Ramos (cell line): Measurements from ENCODE around the gene TTLL8.
"Not testable (repeated sequence)": the region's sequence is repeated elsewhere in the genome, so short reads cannot be mapped to it uniquely, and the experiment has no call there.

Experiments
- in situ Hi-C: fragments of 300-500 bp; cut with MboI; formaldehyde crosslinking; loops from one replicate; pipeline ENCODE4 v1.14.3; 2022; ENCODE audit warnings: low sequenced_read_pairs; ENCODE audit not compliant: unreplicated experiment

TTLL8 gene

GRCh38 chr22:50058061-50058905 is at the start of gene TTLL8:
Gene TTLL8 (minus strand): TSS chr22:50058298.
- in situ Hi-C loops: no loop called here

GRCh38 chr22:50107529-50107928 is 49.4 kb upstream of the TTLL8 start:
- in situ Hi-C loops: no loop called here

GRCh38 chr22:50105208-50106100 is 47.4 kb upstream of the TTLL8 start:
- in situ Hi-C loops: no loop called here

GRCh38 chr22:50104141-50104544 is 46.0 kb upstream of the TTLL8 start:
- in situ Hi-C loops: no loop called here

GRCh38 chr22:50102946-50103345 is 44.8 kb upstream of the TTLL8 start:
- in situ Hi-C loops: no loop called here

GRCh38 chr22:50101870-50102565 is 43.9 kb upstream of the TTLL8 start:
- in situ Hi-C loops: no loop called here

- in situ Hi-C loops: no loop called here
Observed at GRCh38 chr22:50098052-50098451, 40.0 kb upstream of the TTLL8 start.

GRCh38 chr22:50092342-50092741 is 34.2 kb upstream of the TTLL8 start:
- in situ Hi-C loops: no loop called here

GRCh38 chr22:50091092-50091768 is 33.1 kb upstream of the TTLL8 start:
- in situ Hi-C loops: no loop called here

- in situ Hi-C loops: no loop called here
Observed at GRCh38 chr22:50090412-50090714, 32.3 kb upstream of the TTLL8 start.

GRCh38 chr22:50089682-50090411 is 31.7 kb upstream of the TTLL8 start, which contains the start of gene MOV10L1:
Gene MOV10L1 (plus strand): TSS chr22:50090006. CDS start chr22:50090089, 83 bp downstream.
- in situ Hi-C loops: no loop called here

GRCh38 chr22:50089231-50089630 is 31.1 kb upstream of the TTLL8 start:
- in situ Hi-C loops: no loop called here

GRCh38 chr22:50088096-50088495 is 30.0 kb upstream of the TTLL8 start:
- in situ Hi-C loops: no loop called here

GRCh38 chr22:50087646-50088045 is 29.5 kb upstream of the TTLL8 start:
- in situ Hi-C loops: no loop called here

- in situ Hi-C loops: not testable (repeated sequence)
Observed at GRCh38 chr22:50086975-50087374, 28.9 kb upstream of the TTLL8 start.

GRCh38 chr22:50086526-50086925 is 28.4 kb upstream of the TTLL8 start:
- in situ Hi-C loops: no loop called here

GRCh38 chr22:50085211-50085972 is 27.3 kb upstream of the TTLL8 start, which contains the start of gene MLC1:
Gene MLC1 (minus strand): TSS chr22:50085426. CDS start chr22:50084902, 524 bp downstream.
- in situ Hi-C loops: no loop called here

GRCh38 chr22:50084614-50085021 is 26.5 kb upstream of the TTLL8 start:
- in situ Hi-C loops: no loop called here

GRCh38 chr22:50084080-50084477 is 26.0 kb upstream of the TTLL8 start:
- in situ Hi-C loops: no loop called here
